Dermis blood vessel endothelial cell (primary cell): ENCODE data around the gene NPIPA8. TPM values are rescaled to one million over a fixed set of nuclear protein-coding genes. Genes with fewer than 3 reads are reported as not detected.
"Not testable (repeated sequence)": the region's sequence is repeated elsewhere in the genome, so short reads cannot be mapped to it uniquely, and the experiment has no call there.

Experiments
- DNase-seq: peaks from one replicate; pipeline ENCODE4 v3.0.0; 2010
- total RNA-seq: library from RNA; depleted of rRNA; stranded (reverse); fragments of >200 nt; gene quantifications from 2 replicates; pipeline ENCODE4 v1.2.3, GENCODE V29; 2014

NPIPA8 gene
- total RNA-seq, 1 donor from 2014 or later: not detected

DNA sequence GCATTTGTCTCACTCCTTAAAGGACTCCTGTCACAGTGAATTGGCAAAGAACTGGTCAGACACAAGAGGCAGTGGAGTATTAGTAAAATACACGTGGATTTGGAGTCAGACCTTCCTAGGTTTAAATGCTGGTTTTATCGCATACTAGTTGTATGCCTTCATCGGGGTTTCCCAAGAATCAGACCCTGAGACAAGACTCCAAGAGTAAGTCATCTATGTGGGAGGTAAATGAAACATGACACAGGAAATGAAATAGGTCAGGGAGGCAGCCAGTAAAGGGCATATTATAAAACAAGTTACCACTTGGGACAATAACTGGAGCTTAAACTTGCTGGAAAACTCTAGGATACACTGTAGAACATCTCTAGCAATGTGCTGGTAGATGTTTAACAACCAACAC, 59.8 kb downstream of the NPIPA8 start:
- DNase-seq: not testable (repeated sequence)

DNA sequence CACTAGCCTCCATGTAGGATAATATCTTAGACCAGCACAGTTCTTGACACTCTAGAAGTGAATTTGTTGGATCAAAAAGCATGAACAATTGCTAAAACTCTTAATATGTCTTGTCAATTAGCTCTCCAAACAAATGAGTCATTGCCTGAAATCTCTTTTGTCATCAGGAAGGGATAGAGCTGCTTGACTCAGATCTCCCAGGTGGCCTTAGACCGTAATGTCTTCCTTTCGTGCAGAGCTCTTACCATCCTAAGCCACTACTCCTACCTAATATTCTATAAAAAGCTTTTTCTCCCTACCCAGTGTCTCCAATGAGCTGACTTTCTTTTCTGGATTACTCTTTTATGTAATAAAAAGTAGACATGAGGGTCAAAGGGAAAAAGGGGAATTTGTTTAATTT, 66.4 kb downstream of the NPIPA8 start:
- DNase-seq: not testable (repeated sequence)

Other genes starting within 250 kb of the NPIPA8 start
- gene NOMO2, start 225.4 kb upstream of the NPIPA8 start, total RNA-seq: 114 and 206 TPM in 2 replicates